IMR-90 (cell line): ENCODE data around the gene ASIC2.

Experiments
- BHLHE40 ChIP-seq: fragments of 150-350 bp; IDR thresholded peaks from 2 replicates; pipeline ENCODE4 v1.6.1; 2016; ENCODE audit warnings: mild to moderate bottlenecking, low read depth, low read length
- CEBPB ChIP-seq: IDR thresholded peaks from 2 replicates; pipeline ENCODE4 v1.6.1; 2012; ENCODE audit warnings: low read depth, low read length, improper control_type of control experiment
- MXI1 ChIP-seq: IDR thresholded peaks from 2 replicates; pipeline ENCODE4 v1.6.1; 2012; ENCODE audit warnings: low read depth, mild to moderate bottlenecking, low read length, moderate library complexity, borderline replicate concordance
- POLR2A ChIP-seq: IDR thresholded peaks from 2 replicates; pipeline ENCODE4 v1.6.1; 2012; ENCODE audit warnings: mild to moderate bottlenecking, low read depth, low read length
- SMC3 ChIP-seq: fragments of 150-350 bp; IDR thresholded peaks from 2 replicates; pipeline ENCODE4 v1.6.1; 2016; ENCODE audit warnings: low read depth, mild to moderate bottlenecking, antibody characterized with exemption, low read length, moderate library complexity
- TF ChIP-seq, protein P1 (sequence below): conservative IDR thresholded peaks from 2 replicates; pipeline ENCODE4 v1.5.1; 2012; ENCODE audit warnings: mild to moderate bottlenecking, low read depth, low read length, improper control_type of control experiment

DNA sequence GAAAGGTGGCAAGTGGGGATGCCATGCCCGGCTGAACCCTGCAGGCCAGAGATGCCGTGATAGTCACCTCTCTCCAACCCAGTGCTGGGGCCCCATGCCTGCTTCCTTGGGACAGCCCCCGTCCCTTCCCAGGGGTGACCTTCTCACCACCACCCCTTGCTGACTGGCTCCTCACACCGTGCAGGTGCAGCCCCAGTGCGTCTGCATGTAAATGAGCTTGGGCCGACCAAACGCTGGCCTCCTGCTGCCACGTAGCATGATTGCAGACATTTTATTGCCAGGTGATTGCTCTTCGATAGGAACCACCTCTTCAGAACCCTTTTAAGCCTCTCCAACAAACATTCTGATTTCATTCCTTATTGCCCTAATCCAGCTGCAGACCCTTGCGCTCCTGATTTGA is 32.5 kb downstream of the ASIC2 start:
- TF ChIP-seq, protein P1, sequence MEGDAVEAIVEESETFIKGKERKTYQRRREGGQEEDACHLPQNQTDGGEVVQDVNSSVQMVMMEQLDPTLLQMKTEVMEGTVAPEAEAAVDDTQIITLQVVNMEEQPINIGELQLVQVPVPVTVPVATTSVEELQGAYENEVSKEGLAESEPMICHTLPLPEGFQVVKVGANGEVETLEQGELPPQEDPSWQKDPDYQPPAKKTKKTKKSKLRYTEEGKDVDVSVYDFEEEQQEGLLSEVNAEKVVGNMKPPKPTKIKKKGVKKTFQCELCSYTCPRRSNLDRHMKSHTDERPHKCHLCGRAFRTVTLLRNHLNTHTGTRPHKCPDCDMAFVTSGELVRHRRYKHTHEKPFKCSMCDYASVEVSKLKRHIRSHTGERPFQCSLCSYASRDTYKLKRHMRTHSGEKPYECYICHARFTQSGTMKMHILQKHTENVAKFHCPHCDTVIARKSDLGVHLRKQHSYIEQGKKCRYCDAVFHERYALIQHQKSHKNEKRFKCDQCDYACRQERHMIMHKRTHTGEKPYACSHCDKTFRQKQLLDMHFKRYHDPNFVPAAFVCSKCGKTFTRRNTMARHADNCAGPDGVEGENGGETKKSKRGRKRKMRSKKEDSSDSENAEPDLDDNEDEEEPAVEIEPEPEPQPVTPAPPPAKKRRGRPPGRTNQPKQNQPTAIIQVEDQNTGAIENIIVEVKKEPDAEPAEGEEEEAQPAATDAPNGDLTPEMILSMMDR = no peak
- no peak for TF ChIP-seq SMC3
- TF ChIP-seq BHLHE40 = no peak
- no peak for TF ChIP-seq CEBPB
- no peak for TF ChIP-seq POLR2A
- TF ChIP-seq MXI1 = no peak
